B cell (primary cell): ENCODE data around the gene PTP4A1. TPM values are rescaled to one million over a fixed set of nuclear protein-coding genes. Genes with fewer than 3 reads are reported as not detected.

Experiments
- ATAC-seq: fragments of 200-7000 bp; cut with Tn5 transposase; one replicate; pipeline ENCODE4 v1.10.0; 2021; ENCODE audit warnings: low read depth, mild to moderate bottlenecking, moderate number of reproducible peaks, moderate library complexity
- CTCF ChIA-PET: fragments of 350-600 bp; sonication (Branson Sonifier 250); formaldehyde crosslinking; loops from one replicate; lab custom pipeline; 2021; ENCODE audit warnings: antibody characterized with exemption, inconsistent platforms; lab: Charles Lee
- POLR2A ChIA-PET: fragments of 350-600 bp; sonication (Branson Sonifier 250); formaldehyde crosslinking; loops from one replicate; lab custom pipeline; 2021; ENCODE audit warnings: antibody characterized with exemption; lab: Charles Lee
- DNase-seq: peaks from one replicate; pipeline ENCODE4 v3.0.0; 2013
- H2AFZ ChIP-seq: 2 replicates; pipeline ENCODE4 v1.6.1; 2012; ENCODE audit warnings: mild to moderate bottlenecking, low read depth, low read length; ENCODE audit not compliant: insufficient read depth, poor library complexity, severe bottlenecking
- H3K27ac ChIP-seq, 2 donors: 1 replicate in 1 of 2; 2 replicates in 1 of 2; pipeline ENCODE4 v1.5.1; 2012 to 2013; ENCODE audit warnings: low read length in 2 of 2, mild to moderate bottlenecking in 2 of 2, moderate library complexity in 1 of 2
- H3K27me3 ChIP-seq, 4 experiments: fragments of 200-600 bp in 1 of 4; sonication (generic) in 1 of 4; replicated peaks in 1 of 4; 1 replicate in 2 of 4; 2 replicates in 2 of 4; pipeline versions ENCODE4 v1.6.1 to v1.7.0; 2013 to 2016; ENCODE audit warnings: low read length in 3 of 4, mild to moderate bottlenecking in 2 of 4, mixed read lengths in 1 of 4, moderate library complexity in 1 of 4; ENCODE audit not compliant: insufficient read depth in 4 of 4, control insufficient read depth in 3 of 4; ENCODE audit errors: control extremely low read depth in 1 of 4
- H3K36me3 ChIP-seq, 2 experiments: replicated peaks in 1 of 2; 1 replicate in 1 of 2; 2 replicates in 1 of 2; pipeline versions ENCODE4 v1.6.1 to v1.7.1; 2013; ENCODE audit warnings: low read length in 1 of 2; ENCODE audit not compliant: insufficient read depth in 2 of 2, control insufficient read depth in 1 of 2; ENCODE audit errors: control extremely low read depth in 1 of 2, extremely low read depth in 1 of 2
- H3K4me1 ChIP-seq, 2 donors: fragments of 200-600 bp in 1 of 2; sonication (generic) in 1 of 2; 1 replicate in 1 of 2; 2 replicates in 1 of 2; pipeline versions ENCODE4 v1.5.1 to v1.6.1; 2013 to 2017; ENCODE audit warnings: low read length in 2 of 2; ENCODE audit not compliant: control insufficient read depth in 2 of 2, insufficient read depth in 2 of 2
- H3K4me2 ChIP-seq: replicated peaks from 2 replicates; pipeline ENCODE3; 2012; ENCODE audit warnings: mild to moderate bottlenecking, low read depth, low read length; ENCODE audit not compliant: poor library complexity, severe bottlenecking
- H3K4me3 ChIP-seq, 5 experiments: fragments of 200-600 bp in 1 of 5; sonication (generic) in 1 of 5; 1 replicate in 3 of 5; 2 replicates in 2 of 5; pipeline versions ENCODE4 v1.5.1 to v1.7.0; 2011 to 2016; ENCODE audit warnings: low read length in 4 of 5, mild to moderate bottlenecking in 4 of 5, low read depth in 2 of 5, control low read depth in 1 of 5, moderate library complexity in 1 of 5; ENCODE audit not compliant: insufficient read depth in 1 of 5; ENCODE audit errors: control extremely low read depth in 1 of 5, extremely low read depth in 1 of 5
- H3K79me2 ChIP-seq: fragments of 200-600 bp; sonication (generic); one replicate; pipeline ENCODE4 v1.6.0; 2016; ENCODE audit warnings: low read length; ENCODE audit not compliant: control insufficient read depth, insufficient read depth
- H3K9ac ChIP-seq: fragments of 200-600 bp; sonication (generic); 2 replicates; pipeline ENCODE4 v1.6.1; 2017; ENCODE audit warnings: mild to moderate bottlenecking, low read length, moderate library complexity
- H3K9me3 ChIP-seq, 3 donors: one replicate each; pipeline versions ENCODE4 v1.6.1 to v1.7.1; 2013; ENCODE audit warnings: low read length in 2 of 3; ENCODE audit not compliant: control insufficient read depth in 2 of 3, insufficient read depth in 1 of 3; ENCODE audit errors: control extremely low read depth in 1 of 3
- H4K20me1 ChIP-seq: 2 replicates; pipeline ENCODE4 v1.6.0; 2012; ENCODE audit warnings: mild to moderate bottlenecking, low read length; ENCODE audit not compliant: insufficient read depth, control insufficient read depth, poor library complexity, severe bottlenecking
- H3K27ac Mint-ChIP-seq: one replicate; pipeline ENCODE4 v1.8.0; 2021; ENCODE audit warnings: mixed read lengths
- H3K27me3 Mint-ChIP-seq: one replicate; pipeline ENCODE4 v1.8.0; 2021; ENCODE audit warnings: mixed read lengths
- H3K4me1 Mint-ChIP-seq: one replicate; pipeline ENCODE4 v1.8.0; 2021; ENCODE audit warnings: mixed read lengths
- H3K4me3 Mint-ChIP-seq: one replicate; pipeline ENCODE4 v1.8.0; 2021; ENCODE audit warnings: mixed read lengths
- H3K9me3 Mint-ChIP-seq: one replicate; pipeline ENCODE4 v1.8.0; 2022; ENCODE audit warnings: mixed read lengths; ENCODE audit not compliant: insufficient read depth
- CTCF ChIP-seq: fragments of 200-600 bp; IDR thresholded peaks from one replicate; pipeline ENCODE4 v1.8.0; 2022; ENCODE audit warnings: antibody characterized with exemption, mild to moderate bottlenecking
- EZH2 ChIP-seq: IDR thresholded peaks from 2 replicates; pipeline ENCODE4 v1.6.1; 2012; ENCODE audit warnings: borderline replicate concordance, low read depth, mild to moderate bottlenecking, moderate library complexity, low read length; ENCODE audit not compliant: insufficient read depth, poor library complexity, severe bottlenecking
- WGBS: methylation state at CpG from one replicate; pipeline ENCODE4 v1.1.5; 2013; ENCODE audit warnings: missing lambda C conversion rate; ENCODE audit not compliant: insufficient coverage; 5-methylcytosine and 5-hydroxymethylcytosine counted together
- intact Hi-C: fragments of 100-400 bp; cut with micrococcal nuclease; formaldehyde crosslinking; loops from one replicate; pipeline ENCODE4 v1.10.0; 2022
- polyA plus RNA-seq: library from polyadenylated mRNA; depleted of rRNA; stranded (reverse); fragments of >200 nt; gene quantifications from 2 replicates; pipeline ENCODE4 v1.2.3, GENCODE V29; 2012
- total RNA-seq, 2 donors: library from RNA; stranded (reverse); fragments of 120-200 nt in 1 of 2; gene quantifications; 1 replicate in 1 of 2; 2 replicates in 1 of 2; pipeline versions ENCODE4 v1.2.3 to v1.2.4, GENCODE V29; 2013 to 2022

The PTP4A1 gene
- total and polyA plus RNA-seq, 2 donors (not counting 1 experiment from before 2014, with no cell fraction given) = 33.7 to 80.6 TPM

- ATAC-seq = peak; percentile 100
- H3K9ac ChIP-seq = peak overlapping the region; percentile 63
- no peak overlapping the region for H3K27ac ChIP-seq
These were observed 26.1 kb downstream of the PTP4A1 start for GRCh38 chr6:63598049-63599036.

More at GRCh38 chr6:63598049-63599036, 26.1 kb downstream of the PTP4A1 start:
- ChIA-PET CTCF (interaction anchor here (0.5 to 6.4 kb wide), 41 partner anchors 9 to 1300 kb away, joined by 3 to 239 read pairs (median 5); partner anchors contain the start of gene PHF3), POLR2A (interaction anchor here (1.3 kb wide), 1 partner anchor 37 kb away, joined by 5 read pairs; the partner anchor contains the start of gene PHF3)
- peak overlapping the region; percentile 81 for H3K4me2 ChIP-seq
- peak overlapping the region; percentile 92 for H3K4me3 Mint-ChIP-seq
- H2AFZ ChIP-seq = peak overlapping the region; percentile 79
- H3K9me3 Mint-ChIP-seq = no peaks in the 10 kb centered on the region
- H3K79me2 ChIP-seq = no peaks in the 10 kb centered on the region
- H3K27me3 Mint-ChIP-seq = no peaks in the 10 kb centered on the region
- 5% methylated on average over 16 of the region's 23 CpGs for WGBS
- intact Hi-C loops = loop anchor here (1.0 kb wide), 4 partner anchors 25 to 204 kb away; partner anchors contain the start of gene PHF3
- peak overlapping the region; percentile 43 for H3K27ac Mint-ChIP-seq
- H3K4me1 ChIP-seq = peaks cover 8 to 11% of the 10 kb centered on the region in 2 donors
- TF ChIP-seq EZH2 (no peak), CTCF (peak; percentile 88)
- H3K4me1 Mint-ChIP-seq = peaks cover 15% of the 10 kb centered on the region
- H3K4me3 ChIP-seq = peak overlapping the region; percentile 38 to 62 (median 53)
- H4K20me1 ChIP-seq = no peaks in the 10 kb centered on the region
- peak; percentile 84 for DNase-seq
- no peaks in the 10 kb centered on the region for H3K36me3 ChIP-seq
- H3K9me3 ChIP-seq = no peaks in the 10 kb centered on the region
- H3K27me3 ChIP-seq = peaks cover 0 to 3% (median 0%) of the 10 kb centered on the region in 4 experiments
